Activated CD4-positive, CD25-positive, alpha-beta regulatory T cell treated with anti-CD3 and anti-CD28 coated beads, Interleukin-2, amount 50 U/mL, for 16 hours (primary cell): ENCODE measurements around the gene SLC25A19.
A peak's percentile ranks its signal among the peaks of the same experiment; 100 is the strongest.
"Not testable (repeated sequence)": the region's sequence is repeated elsewhere in the genome, so short reads cannot be mapped to it uniquely, and the experiment has no call there.

Experiments used
- DNase-seq: peaks from one replicate; pipeline ENCODE4 v3.0.0-alpha.2; 2020; ENCODE audit warnings: low read depth, low spot score

Gene SLC25A19

DNA sequence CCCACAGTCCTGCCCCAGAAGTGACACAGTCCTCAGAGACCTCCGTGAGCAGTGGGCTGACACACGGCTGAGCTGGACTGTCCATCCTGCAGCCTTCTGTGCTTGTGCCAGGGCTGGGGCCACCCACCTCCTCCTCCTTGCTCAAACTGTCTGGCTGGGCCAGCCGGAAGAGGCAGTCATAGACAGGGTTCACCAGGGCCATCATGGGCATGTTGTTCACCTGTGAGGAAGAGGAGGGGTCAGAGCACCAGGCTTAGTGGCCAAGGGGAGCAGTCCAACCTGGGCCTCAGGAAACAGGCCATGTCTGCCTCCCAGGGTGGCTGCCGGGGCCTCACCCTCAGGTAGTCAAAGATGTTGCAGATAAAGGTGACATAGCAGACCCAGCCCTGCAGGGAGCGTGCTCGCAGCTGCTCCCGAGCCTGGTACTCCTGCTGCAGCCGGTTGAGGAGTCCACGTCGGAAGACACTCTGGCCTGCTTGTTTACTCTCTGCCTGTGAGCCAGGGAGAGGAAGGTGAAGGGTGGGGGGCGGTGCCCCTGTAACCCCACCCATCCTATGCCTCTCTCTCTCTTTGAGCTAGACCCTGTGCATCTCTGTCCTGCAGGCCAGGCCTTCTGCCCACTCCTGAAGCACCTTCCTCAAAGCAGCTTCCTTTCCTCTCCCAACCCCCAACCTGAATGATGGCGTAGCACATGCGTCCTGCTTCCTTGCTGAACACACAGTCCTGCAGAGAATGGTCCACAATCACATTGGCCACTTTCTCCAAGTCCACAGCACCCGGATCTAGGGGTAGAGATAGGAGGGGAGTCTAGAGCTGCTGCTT lies 21.6 kb downstream of the SLC25A19 start:
- no peak for DNase-seq

DNA sequence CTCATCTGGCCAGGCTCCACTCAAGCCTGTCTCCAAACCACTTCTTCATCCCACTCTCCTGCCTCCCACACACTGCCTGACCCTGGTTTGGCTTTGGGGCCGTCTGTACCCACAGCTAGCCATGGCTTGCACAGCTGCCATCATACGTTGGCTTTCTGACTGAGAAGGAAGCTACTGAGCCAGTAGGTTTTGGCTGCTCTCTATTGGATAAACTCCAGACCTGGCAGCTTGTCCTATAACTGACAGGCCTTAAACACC lies 22.2 kb downstream of the SLC25A19 start:
- DNase-seq, result no peak

DNA sequence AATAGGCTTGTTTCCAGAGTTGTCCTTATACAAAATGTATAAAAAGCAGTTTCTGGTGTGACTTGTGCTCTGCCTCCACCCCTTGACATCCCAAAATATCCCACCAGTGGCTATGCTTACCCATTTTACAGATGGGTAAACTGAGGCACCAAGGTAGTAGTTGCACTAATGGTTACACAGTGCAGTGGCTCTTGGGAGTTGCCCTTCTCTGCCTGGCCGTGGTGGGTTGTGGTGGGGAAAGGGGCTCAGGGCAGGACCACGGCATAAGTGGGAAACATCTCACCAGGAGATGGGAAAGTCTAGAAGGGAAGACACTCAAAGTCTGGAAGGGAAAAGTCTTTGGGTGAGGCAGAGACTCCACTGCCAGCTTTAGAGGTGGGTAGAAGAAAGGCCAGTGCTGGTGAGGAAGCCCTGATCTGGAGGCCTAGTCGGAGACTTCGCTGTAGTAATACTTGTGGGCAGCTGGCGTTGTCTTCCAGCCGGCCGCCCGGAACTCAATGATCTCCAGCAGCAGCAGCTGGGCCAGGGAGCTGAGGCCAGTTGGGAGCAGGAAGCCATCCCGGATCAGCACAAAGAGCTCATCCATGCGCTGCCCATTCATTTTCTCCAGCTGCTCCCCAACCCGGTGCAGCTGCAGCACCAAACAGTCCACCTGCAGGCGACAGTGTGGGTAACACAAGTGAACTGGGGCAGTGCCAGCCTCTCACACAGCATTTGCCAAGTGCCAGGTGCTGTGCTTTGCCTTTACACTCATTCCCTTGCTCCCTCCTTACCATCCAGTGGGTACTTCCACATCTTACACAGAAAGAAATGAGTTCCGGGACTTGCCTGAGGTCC lies 22.7 kb downstream of the SLC25A19 start:
- DNase-seq, result no peak

DNA sequence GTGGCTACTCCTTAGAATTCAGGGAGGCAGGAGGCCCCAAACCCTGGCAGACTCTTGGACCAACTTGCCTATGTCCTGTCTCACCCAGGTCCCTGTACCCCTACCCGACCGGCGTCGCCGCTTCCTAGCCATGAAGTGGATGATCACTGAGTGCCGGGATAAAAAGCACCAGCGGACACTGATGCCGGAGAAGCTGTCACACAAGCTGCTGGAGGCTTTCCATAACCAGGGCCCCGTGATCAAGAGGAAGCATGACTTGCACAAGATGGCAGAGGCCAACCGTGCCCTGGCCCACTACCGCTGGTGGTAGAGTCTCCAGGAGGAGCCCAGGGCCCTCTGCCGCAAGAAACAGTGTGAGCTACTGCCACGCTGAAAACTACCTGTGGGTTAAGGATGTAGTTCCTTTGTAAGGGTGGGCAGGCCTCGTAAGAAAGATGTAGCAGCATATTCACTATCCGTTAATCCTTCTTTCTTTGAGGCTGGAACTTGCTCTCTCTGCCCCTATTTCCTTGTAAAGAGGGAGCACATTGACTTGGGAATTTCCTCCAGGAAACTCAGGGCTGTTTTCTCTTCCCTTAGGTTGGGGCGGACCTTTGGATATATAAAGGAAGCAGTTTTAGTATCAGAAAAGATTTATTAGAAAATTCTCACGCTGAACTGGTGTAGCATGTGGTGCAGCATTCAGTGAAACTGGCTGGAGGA lies 23.5 kb downstream of the SLC25A19 start:
- no peak for DNase-seq

DNA sequence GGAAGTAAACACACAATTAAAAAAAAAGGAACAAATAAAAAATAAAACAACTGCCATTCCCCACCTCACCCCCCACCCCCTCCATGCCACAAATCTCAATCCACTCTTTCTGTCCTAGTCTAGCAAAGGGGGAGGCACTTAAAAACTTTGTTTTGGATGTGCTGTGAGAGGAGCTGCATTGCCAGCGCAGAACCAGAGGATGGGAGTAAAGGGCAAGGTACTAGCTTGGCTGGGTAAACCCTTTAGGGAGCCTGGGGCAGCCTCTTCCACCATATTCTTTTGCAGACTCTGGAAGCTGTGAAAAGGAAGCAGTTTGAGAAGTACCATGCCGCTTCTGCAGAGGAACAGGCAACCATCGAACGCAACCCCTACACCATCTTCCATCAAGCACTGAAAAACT lies 26.2 kb downstream of the SLC25A19 start:
- DNase-seq, result no peak

DNA sequence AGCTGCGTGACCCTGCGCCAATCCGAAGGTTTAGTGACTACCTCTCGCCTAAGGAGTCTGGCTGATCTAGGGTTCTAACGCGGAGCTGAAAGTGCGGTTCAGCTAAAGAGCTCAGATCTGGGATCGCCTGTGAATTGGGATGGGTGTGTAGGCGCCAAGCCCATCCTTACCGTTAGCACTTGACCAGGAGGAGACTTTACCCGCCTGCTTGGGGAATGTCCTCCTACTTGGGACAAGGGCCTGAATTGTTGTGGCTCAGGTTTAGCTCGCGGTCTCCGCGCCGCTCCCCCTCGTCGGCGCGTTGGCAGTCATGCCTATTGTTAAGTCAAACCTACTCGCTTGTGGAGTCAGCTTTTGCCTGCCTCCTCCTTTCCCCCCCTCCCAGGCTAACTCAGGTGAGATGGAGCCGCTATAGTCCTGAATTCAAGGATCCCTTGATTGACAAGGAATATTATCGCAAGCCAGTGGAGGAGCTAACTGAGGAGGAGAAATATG lies 27.1 kb downstream of the SLC25A19 start:
- no peak for DNase-seq

DNA sequence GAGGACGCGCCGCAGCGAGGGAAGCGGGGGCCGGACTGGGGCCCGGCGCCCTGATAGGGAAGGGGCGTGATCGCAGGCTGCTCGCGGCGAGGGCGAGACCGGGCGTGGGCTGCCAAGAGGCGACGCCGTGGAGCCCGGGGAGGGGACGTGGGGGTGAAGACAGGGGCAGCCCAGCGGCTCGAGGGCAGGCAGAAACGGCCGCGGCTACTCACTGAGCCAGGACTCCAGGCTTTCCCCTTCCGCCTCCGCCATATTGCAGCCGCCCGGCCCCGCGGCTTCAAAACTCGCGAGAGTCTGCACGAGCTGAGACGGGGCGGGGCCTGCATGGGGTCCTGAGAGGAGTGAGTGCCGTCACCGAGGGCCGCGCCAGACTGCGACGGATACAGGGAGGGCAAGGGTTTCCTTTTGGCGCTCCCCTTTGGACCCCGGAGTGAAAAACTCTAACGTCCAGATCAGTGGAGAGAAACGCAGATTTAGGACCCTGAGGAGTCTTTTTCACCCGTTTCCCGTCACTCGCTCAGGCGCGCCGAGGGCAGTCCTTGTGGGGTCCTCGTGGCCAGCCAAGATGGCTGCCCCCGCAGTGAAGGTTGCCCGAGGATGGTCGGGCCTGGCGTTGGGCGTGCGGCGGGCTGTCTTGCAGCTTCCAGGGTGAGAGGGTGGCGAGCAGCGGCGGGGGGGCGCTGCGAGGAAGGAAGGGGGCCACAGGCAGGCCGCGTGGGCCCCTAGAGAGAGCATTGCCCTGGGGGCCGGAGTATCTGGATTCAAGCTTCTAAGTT lies 27.7 kb downstream of the SLC25A19 start, which contains the start of the genes GGA3 and MRPS7:
Gene GGA3 (minus strand): TSS at position 271 of the 776 bp plus-strand sequence. CDS start 19 bp downstream, at position 252.
Gene MRPS7 (plus strand): TSS at position 544 of the 776 bp plus-strand sequence. CDS start 22 bp downstream, at position 566.
- DNase-seq, result peak; percentile 93

DNA sequence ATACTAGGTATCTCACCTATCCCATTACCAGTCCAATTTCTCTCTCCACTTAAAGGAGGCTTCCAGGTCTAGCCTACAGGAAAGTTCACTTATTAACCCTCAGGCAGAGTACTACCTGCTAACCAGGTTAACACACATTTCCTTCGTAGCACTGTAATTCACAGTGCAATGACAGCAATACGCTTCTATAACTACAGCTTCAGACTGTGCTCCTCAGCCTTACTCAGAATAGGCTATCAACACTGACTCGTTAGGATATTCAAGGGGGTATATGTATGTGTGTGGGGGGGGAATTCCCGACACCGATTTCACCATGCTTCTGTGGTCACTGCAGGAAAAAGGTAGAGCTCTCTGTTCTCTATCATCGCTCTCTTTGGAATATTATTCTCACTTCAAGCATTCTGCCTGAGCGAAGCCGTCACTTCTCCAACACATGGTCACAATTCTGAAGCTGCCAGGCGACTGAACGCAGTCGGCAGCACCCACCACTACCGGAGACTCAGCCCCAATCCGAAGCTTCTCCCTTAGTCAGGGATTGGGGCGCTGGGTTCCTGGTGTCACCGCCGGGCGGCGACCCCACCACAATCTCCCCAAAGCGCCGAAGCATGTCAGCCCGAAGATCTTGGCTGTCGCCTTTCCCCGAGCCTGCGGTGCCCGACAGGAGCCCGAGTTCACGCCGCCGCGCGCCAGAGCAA lies 28.4 kb downstream of the SLC25A19 start:
- no peak for DNase-seq

DNA sequence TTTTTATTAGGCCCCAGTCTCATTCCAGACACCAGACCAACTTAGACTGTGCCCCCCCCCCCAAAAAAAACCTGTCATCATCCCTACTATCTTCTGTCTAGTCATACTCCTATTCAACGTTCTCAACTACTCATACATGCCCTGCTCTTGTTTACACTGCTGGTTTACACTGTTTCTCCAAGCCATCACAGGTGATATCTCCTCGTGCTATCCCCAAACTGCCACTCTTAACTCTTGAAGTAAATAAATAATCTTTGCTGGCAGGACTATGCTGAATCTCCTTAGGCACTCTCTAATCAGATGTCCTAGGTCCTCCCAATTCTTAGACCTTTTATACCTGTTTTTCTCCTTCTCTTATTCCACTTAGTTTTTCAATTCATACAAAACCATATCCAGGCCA lies 32.0 kb downstream of the SLC25A19 start:
- not testable (repeated sequence) for DNase-seq

DNA sequence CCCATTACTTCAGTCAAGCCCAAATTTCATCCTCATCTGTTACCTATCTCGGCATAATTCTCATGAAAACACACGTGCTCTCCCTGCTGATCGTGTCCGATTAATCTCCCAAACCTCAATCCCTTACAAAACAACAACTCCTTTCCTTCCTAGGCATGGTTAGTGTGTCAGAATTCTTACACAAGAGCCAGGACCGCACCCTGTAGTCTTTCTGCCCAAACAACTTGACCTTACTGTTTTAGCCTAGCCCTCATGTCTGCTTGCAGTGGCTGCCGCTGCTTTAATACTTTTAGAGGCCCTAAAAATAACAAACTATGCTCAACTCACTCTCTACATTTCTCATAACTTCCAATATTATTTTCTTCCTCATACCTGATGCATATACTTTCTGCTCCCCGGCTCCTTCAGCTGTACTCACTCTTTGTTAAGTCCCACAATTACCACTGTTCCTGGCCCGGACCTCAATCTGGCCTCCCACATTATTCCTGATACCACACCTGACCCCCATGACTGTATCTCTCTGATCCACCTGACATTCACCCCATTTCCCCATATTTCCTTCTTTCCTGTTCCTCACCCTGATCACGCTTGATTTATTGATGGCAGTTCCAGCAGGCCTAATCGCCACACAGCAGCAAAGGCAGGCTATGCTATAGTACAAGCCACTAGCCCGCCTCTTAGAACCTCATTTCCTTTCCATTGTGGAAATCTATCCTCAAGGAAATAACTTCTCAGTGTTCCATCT lies 33.1 kb downstream of the SLC25A19 start:
- not testable (repeated sequence) for DNase-seq

DNA sequence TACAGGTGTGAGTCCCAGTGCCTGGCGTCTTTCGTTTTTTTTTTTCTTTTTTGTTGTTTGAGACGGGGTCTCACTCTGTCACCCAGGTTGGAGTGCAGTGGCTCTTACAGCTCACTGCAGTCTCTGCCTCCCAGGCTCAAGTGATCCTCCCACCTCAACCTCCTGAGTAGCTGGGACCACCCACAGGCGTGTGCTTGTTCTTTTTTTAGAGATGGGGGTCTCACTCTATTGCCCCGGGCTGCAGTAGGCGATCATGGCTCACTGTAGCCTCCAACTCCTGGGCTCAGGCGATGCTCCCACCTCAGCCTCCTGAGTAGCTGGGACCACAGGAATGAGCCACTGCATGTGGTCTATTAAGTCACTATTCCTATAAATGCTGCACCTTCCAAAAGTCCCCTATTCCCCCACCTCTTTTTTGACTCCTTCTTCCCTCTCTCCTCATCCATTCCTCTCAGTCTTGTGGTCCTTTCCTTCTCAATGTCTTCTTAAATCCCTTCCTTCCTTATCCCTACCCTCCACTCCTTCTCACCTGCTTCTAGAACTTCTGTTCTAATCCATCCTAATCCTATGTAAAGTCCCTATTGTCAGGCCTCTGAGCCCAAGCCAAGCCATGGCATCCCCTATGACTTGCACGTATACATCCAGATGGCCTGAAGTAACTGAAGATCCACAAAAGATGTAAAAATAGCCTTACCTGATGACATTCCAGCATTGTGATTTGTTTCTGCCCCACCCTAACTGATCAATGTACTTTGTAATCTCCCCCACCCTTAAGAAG lies 37.0 kb downstream of the SLC25A19 start:
- no peak for DNase-seq

DNA sequence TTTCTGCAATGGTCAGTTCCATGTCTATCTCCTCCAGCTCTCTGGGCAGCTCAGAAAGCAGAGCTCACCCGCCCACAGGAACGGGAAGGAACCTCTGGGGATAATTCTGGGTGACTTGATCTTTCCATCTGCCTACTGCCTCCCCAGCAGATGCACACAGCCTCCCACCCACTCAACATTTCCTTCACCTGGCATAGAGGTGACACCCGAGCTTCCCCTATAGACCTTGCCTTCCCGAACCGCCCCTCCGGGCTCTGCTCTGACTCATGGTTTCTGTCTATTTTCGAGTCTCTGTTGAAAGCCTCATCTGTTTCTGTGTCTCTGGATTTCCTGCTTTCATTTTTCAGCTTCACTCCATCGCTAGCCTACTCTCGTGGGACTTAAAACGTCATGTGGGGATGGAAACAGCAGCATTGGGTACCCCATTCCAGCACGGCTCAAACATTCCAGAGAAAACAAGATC lies 39.2 kb downstream of the SLC25A19 start:
- peak; percentile 53 for DNase-seq

DNA sequence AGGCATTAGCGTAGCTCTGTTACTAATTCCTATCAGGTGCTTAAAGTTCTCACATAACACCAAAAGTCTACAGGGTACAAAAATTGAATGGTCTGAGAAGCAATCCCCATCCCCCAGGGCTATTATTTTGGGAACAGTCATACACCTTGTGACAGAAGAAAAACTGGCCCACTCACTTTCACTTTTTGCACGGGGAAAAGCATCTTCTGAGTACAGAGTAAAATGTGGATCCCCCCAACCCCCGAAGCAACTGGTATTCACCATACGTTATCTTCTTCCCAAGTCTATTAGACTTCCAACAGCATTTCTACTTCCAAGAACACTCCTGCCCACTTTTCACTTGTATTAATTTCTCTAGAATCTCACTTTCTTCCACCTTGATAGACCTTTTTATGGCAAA lies 39.7 kb downstream of the SLC25A19 start:
- no peak for DNase-seq

DNA sequence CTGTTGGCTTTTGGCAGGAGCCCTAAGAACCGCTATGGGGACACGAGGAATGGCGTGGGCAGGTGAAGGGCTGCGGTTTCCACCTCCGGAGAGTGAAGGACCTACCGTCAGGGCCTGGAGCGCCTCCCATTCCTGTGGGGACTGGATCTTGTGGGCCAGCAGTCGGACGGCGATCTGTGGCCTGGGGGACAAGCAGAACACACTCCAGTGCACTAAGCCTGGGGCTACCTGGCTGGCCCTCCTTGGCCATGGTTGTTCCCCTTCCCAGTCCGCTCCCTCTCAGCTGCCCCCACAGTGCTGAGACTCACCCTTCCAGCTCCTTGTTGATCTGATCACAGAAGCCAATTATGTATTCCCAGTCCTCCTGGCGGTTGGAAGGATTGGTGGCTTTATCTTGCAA lies 42.8 kb downstream of the SLC25A19 start:
- DNase-seq, result no peak

DNA sequence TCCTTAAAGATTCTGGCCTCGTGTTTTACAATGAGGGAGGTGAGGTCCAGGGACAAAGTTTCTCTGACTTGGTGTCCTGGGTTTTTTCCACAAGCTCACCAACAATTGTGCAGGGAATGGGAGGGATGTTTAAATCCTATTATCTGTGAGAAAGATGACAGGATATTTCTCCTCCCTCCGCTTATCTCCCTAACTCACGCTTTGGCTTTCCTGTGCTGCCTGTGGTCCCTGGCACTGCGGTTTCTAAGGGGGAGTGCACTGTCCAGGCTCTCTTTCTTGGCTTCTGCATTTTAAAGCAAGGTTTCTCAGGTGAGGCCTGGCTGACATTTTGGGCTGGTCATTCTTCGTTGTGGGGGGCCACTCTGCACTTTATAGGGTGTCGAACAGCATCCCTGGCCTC lies 44.2 kb downstream of the SLC25A19 start:
- no peak for DNase-seq

DNA sequence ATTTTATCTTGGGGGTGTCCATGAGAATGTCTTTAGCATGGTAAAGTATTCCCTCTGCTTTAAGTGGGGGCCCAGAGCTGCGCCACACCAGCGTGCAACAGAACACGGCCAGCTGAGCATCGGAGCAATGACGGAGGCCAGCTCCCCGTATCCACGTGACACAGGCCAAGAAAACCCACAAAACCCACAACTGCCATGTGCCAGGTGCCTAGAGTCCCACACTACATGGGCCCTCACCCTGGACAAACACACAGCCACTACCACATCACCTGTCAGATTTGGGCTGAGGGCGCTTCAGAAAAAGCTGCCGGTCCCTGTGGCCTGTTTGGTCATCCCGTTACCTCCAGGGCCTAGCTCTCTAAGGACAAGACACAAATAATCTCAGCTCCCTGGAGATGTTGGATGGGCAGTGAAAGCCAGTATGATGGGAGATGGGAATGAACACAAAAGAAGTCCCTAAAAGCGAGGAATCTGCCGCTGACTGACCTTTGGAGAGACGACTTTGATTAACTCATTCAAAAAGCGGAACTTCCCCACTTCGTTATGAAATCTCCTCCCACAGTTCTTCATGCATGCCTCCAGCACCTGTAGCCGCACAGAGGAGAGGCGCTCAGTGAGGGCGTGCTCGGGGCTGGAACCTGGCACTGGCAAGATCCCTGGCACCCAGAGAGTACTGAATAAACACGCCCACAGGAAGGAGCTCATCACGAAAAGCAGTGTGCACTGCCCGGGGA lies 44.9 kb downstream of the SLC25A19 start:
- no peak for DNase-seq

DNA sequence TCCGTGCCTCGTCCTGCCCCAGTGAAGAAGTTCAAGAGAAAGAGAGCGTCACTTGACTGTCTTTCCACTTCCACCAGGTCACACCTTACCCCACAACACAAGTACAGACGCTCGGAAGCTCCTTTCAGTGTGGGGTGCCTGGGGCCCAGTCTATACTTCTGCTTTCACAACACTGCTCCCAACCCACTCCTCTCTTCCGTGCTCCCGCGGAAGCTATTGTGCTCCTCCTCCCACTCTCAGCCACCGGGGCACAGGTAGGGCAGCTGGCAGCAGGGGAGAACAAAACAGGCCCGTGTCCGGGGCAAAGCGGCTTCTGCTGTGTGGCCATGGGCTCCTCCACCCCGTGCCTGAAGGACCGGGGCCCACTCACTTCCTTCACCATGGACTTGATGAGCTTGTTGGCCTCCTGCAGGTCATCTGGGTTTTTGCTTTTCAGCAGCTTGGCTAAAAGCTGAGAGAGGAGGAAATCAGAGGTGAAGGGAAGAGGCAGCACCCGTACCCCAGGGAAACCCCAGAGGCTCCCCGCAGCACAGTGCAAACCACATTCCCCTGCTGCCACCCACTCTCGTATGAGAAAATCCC lies 46.7 kb downstream of the SLC25A19 start:
- no peak for DNase-seq

DNA sequence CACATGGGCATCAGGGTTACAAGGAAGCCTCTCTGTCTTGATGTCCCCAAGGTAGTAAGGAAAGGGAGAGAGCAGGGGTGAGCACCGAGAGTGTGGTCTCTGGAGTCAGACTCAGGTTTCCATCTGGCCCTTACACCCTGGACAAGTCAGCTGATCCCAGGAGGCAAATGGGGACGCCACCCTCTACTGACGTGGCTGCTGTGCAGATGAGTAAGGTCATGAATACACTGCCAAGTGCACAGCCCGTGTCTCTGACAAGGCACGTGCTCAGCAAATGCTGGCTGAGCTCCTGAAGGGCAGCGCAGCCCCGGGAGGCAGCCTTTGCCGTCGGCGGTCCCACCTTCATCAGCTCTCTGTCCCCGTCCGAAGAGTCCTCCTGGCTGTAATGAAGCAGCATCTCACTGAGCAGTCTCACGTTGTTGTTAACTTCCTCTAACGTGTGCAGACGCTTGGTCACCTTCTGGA lies 47.2 kb downstream of the SLC25A19 start:
- no peak for DNase-seq
